Naive thymus-derived CD8-positive, alpha-beta T cell (primary cell): Measurements from ENCODE around the gene TFDP1. TPM values are rescaled to one million over a fixed set of nuclear protein-coding genes. Genes with fewer than 3 reads are reported as not detected.

ENCODE experiments used
- ATAC-seq, 2 donors: fragments of 150-1000 bp; cut with Tn5 transposase in 1 of 2; sonication (Bioruptor Pico), chemical (Tn5 transposase) in 1 of 2; 1 replicate in 1 of 2; 2 replicates in 1 of 2; pipeline ENCODE4 v1.10.0; 2021; ENCODE audit warnings: mild to moderate bottlenecking in 2 of 2, moderate library complexity in 2 of 2
- POLR2A ChIA-PET: fragments of 350-600 bp; sonication (Branson Sonifier 250); formaldehyde crosslinking; loops from one replicate; lab custom pipeline; 2021; ENCODE audit warnings: antibody characterized with exemption; lab: Charles Lee
- DNase-seq, 10 donors: peaks; one replicate each; pipeline versions ENCODE4 v3.0.0 to v3.0.0-alpha.2; 2020 to 2022
- H3K27ac Mint-ChIP-seq, 10 donors: one replicate each; pipeline ENCODE4 v1.8.0; 2020 to 2022; ENCODE audit warnings: mild to moderate bottlenecking in 10 of 10, mixed read lengths in 10 of 10, moderate library complexity in 4 of 10, inconsistent platforms in 1 of 10
- H3K27me3 Mint-ChIP-seq, 5 donors: one replicate each; pipeline ENCODE4 v1.8.0; 2021 to 2022; ENCODE audit warnings: mixed read lengths in 5 of 5
- H3K36me3 Mint-ChIP-seq, 3 donors: one replicate each; pipeline ENCODE4 v1.8.0; 2020 to 2022; ENCODE audit warnings: mixed read lengths in 3 of 3, mild to moderate bottlenecking in 2 of 3, inconsistent platforms in 1 of 3
- H3K4me1 Mint-ChIP-seq, 4 donors: one replicate each; pipeline ENCODE4 v1.8.0; 2021 to 2022; ENCODE audit warnings: mixed read lengths in 4 of 4
- H3K4me3 Mint-ChIP-seq, 10 donors: one replicate each; pipeline ENCODE4 v1.8.0; 2020 to 2022; ENCODE audit warnings: mild to moderate bottlenecking in 10 of 10, mixed read lengths in 10 of 10, moderate library complexity in 6 of 10, inconsistent platforms in 1 of 10
- H3K9me3 Mint-ChIP-seq, 9 donors: one replicate each; pipeline ENCODE4 v1.8.0; 2020 to 2022; ENCODE audit warnings: mixed read lengths in 9 of 9, mild to moderate bottlenecking in 3 of 9, inconsistent platforms in 1 of 9, moderate library complexity in 1 of 9
- polyA plus RNA-seq, 3 donors: library from polyadenylated mRNA; unstranded; fragments of 300-500 nt; fragmentation: Illumina TruSeq; gene quantifications; one replicate each; pipeline ENCODE4 v1.2.3, GENCODE V29; 2021
- total RNA-seq, 8 experiments: library from RNA in 2 of 8; stranded (reverse) in 2 of 8; gene quantifications; one replicate each; pipeline ENCODE4 v1.2.3 and lab custom pipeline; 2021 to 2026

Gene TFDP1
- total and polyA plus RNA-seq, 5 experiments from 2014 or later = 17.1 to 61.9 (median 50.1) TPM

GRCh38 chr13:113654591-113655345 is 70.2 kb downstream of the TFDP1 start:
- Mint-ChIP-seq H3K4me3 (no peak overlapping the region), H3K36me3 (no peaks in the 10 kb centered on the region), H3K27ac (no peak overlapping the region), H3K4me1 (peaks cover 2 to 8% (median 6%) of the 10 kb centered on the region in 4 donors), H3K9me3 (peaks cover 0 to 4% (median 0%) of the 10 kb centered on the region in 9 donors), H3K27me3 (no peaks in the 10 kb centered on the region)
- peak in 1 of 10 donors; percentile 43 for DNase-seq
- ATAC-seq = no peak
- POLR2A ChIA-PET = no interaction called here

GRCh38 chr13:113655346-113656002 is 70.9 kb downstream of the TFDP1 start:
- H3K4me3 Mint-ChIP-seq = no peak overlapping the region
- peak overlapping the region in 1 of 10 donors; percentile 29 for H3K27ac Mint-ChIP-seq
- DNase-seq (peak in 1 of 10 donors; percentile 7), ATAC-seq (no peak)
- H3K27me3 Mint-ChIP-seq = no peaks in the 10 kb centered on the region
- peaks cover 0 to 2% (median 0%) of the 10 kb centered on the region in 9 donors for H3K9me3 Mint-ChIP-seq
- H3K36me3 Mint-ChIP-seq = no peaks in the 10 kb centered on the region
- POLR2A ChIA-PET = no interaction called here
- peaks cover 2 to 8% (median 6%) of the 10 kb centered on the region in 4 donors for H3K4me1 Mint-ChIP-seq

- Mint-ChIP-seq H3K4me1 (peaks cover 2 to 8% (median 6%) of the 10 kb centered on the region in 4 donors), H3K4me3 (no peak overlapping the region), H3K9me3 (peaks cover 5 to 9% (median 5%) of the 10 kb centered on the region in 9 donors), H3K27ac (peak overlapping the region in 1 of 10 donors; percentile 29), H3K36me3 (peaks cover 0 to 6% (median 0%) of the 10 kb centered on the region in 3 donors), H3K27me3 (no peaks in the 10 kb centered on the region)
- ATAC-seq (no peak), DNase-seq (peak in 1 of 10 donors; percentile 45)
- POLR2A ChIA-PET = no interaction called here
These were observed 71.5 kb downstream of the TFDP1 start for GRCh38 chr13:113656003-113656588.

GRCh38 chr13:113656831-113657671 is 72.5 kb downstream of the TFDP1 start:
- Mint-ChIP-seq H3K4me1 (peaks cover 2 to 8% (median 6%) of the 10 kb centered on the region in 4 donors), H3K36me3 (peaks cover 0 to 16% (median 4%) of the 10 kb centered on the region in 3 donors), H3K27ac (no peak overlapping the region), H3K4me3 (no peak overlapping the region), H3K9me3 (peaks cover 6 to 17% (median 13%) of the 10 kb centered on the region in 9 donors), H3K27me3 (no peaks in the 10 kb centered on the region)
- DNase-seq (peak in 1 of 10 donors; percentile 62), ATAC-seq (no peak)
- POLR2A ChIA-PET = no interaction called here

- Mint-ChIP-seq H3K9me3 (peaks cover 6 to 22% (median 16%) of the 10 kb centered on the region in 9 donors), H3K27ac (no peak within 1 kb of the TSS), H3K4me3 (no peak within 1 kb of the TSS), H3K27me3 (no peaks in the 10 kb centered on the region), H3K4me1 (peaks cover 2 to 8% (median 6%) of the 10 kb centered on the region in 4 donors), H3K36me3 (peaks cover 0 to 16% (median 4%) of the 10 kb centered on the region in 3 donors)
- no peak for ATAC-seq
- POLR2A ChIA-PET = no interaction called here
- DNase-seq = peak in 1 of 10 donors; percentile 41
These were observed 73.5 kb downstream of the TFDP1 start, which contains the start of gene ATP4B for GRCh38 chr13:113657851-113658741. TSS of gene ATP4B (minus strand) at chr13:113658198. CDS start at chr13:113658144, 54 bp downstream.

- no peak for ATAC-seq
- peaks cover 0 to 4% (median 2%) of the 10 kb centered on the region in 4 donors for H3K4me1 Mint-ChIP-seq
- no peak overlapping the region for H3K27ac Mint-ChIP-seq
- H3K4me3 Mint-ChIP-seq = no peak overlapping the region
- POLR2A ChIA-PET = no interaction called here
- H3K9me3 Mint-ChIP-seq = peaks cover 6 to 22% (median 16%) of the 10 kb centered on the region in 9 donors
- H3K36me3 Mint-ChIP-seq = peaks cover 0 to 16% (median 4%) of the 10 kb centered on the region in 3 donors
- H3K27me3 Mint-ChIP-seq = no peaks in the 10 kb centered on the region
- DNase-seq = peak in 1 of 10 donors; percentile 50
These were observed 74.3 kb downstream of the TFDP1 start for GRCh38 chr13:113658836-113659235.

GRCh38 chr13:113659337-113659736 is 74.8 kb downstream of the TFDP1 start:
- no peak for DNase-seq
- Mint-ChIP-seq H3K36me3 (peaks cover 0 to 16% (median 4%) of the 10 kb centered on the region in 3 donors), H3K27ac (no peak overlapping the region), H3K4me3 (no peak overlapping the region), H3K9me3 (peaks cover 6 to 22% (median 16%) of the 10 kb centered on the region in 9 donors), H3K27me3 (no peaks in the 10 kb centered on the region), H3K4me1 (no peaks in the 10 kb centered on the region)
- POLR2A ChIA-PET = no interaction called here
- no peak for ATAC-seq

GRCh38 chr13:113660066-113660465 is 75.5 kb downstream of the TFDP1 start:
- POLR2A ChIA-PET = no interaction called here
- Mint-ChIP-seq H3K4me3 (no peak overlapping the region), H3K9me3 (peaks cover 6 to 22% (median 16%) of the 10 kb centered on the region in 9 donors), H3K27ac (no peak overlapping the region), H3K27me3 (peaks cover 0 to 3% (median 0%) of the 10 kb centered on the region in 5 donors), H3K4me1 (no peaks in the 10 kb centered on the region), H3K36me3 (peaks cover 0 to 16% (median 4%) of the 10 kb centered on the region in 3 donors)
- ATAC-seq (no peak), DNase-seq (no peak)

- no peak for ATAC-seq
- Mint-ChIP-seq H3K36me3 (peaks cover 0 to 16% (median 4%) of the 10 kb centered on the region in 3 donors), H3K27ac (no peak overlapping the region), H3K4me1 (no peaks in the 10 kb centered on the region), H3K27me3 (peaks cover 0 to 5% (median 3%) of the 10 kb centered on the region in 5 donors), H3K4me3 (no peak overlapping the region), H3K9me3 (peaks cover 6 to 22% (median 16%) of the 10 kb centered on the region in 9 donors)
- POLR2A ChIA-PET = no interaction called here
- no peak for DNase-seq
These were observed 77.0 kb downstream of the TFDP1 start for GRCh38 chr13:113661509-113661908.

GRCh38 chr13:113663934-113664333 is 79.4 kb downstream of the TFDP1 start:
- Mint-ChIP-seq H3K27me3 (peaks cover 0 to 5% (median 3%) of the 10 kb centered on the region in 5 donors), H3K36me3 (peaks cover 0 to 16% (median 4%) of the 10 kb centered on the region in 3 donors), H3K9me3 (peaks cover 6 to 22% (median 16%) of the 10 kb centered on the region in 9 donors), H3K4me1 (peaks cover 0 to 7% (median 2%) of the 10 kb centered on the region in 4 donors), H3K27ac (no peak overlapping the region), H3K4me3 (no peak overlapping the region)
- ATAC-seq (no peak), DNase-seq (peak in 1 of 10 donors; percentile 10)
- POLR2A ChIA-PET = no interaction called here
